Activated CD4-positive, alpha-beta T cell treated with anti-CD3 and anti-CD28 coated beads for 48 hours (primary cell): ENCODE results near the gene PAEP.

Experiments
- DNase-seq: peaks from one replicate; pipeline ENCODE4 v3.0.0-alpha.2; 2020

PAEP gene

DNA sequence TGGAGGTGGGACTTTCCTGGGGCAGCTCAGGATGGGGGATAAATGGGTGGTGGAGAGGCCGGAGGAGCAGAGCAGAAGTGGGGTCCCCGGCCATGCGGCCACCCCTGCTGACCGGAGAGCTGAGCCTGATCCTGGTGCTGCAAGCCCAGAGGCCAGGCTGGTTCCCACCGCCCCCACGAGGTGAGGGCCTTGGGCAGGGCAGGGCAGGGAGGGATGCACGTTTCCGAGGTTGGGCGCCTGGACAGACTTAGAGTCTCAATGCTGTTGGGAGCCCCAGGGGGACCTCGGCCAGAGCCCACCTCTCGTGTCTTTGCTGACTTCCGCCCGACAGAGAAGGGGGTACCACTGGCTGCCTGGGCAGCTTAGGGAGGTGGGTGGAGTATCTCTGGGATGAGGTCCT, 10.1 kb upstream of the PAEP start:
- no peak for DNase-seq

DNA sequence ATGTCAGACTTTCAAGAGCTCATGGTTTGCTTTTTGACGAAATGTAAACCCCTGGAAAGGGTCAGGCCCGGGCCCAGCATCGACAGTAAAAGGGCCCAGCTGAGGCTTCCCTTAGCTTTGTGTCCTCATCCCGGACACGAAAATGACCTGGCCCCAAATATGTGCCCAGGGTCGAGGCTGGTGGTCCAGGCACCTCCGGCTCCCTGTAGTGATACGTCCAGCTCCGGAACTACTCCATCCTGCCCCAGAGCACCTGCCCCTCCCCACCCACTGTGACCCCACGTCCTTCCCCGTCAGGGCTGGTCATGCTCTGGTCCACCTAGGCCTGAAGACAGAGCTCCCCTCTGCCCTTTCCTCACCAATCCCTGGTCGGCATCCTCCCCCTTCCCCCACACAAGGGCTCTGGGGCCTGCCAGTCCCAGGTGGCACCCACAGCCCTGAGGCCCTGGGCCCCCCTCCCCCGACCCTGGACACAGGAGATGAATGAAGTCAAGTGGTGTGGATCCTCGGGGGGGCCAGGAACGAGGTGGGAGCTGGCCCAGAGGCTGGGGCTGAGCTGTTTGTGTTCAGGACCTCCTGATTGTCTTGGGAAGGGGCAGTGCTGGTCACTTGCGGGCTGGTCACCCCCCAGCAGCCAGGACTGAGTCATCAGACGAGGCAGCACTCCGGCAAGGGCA, 9.4 kb upstream of the PAEP start:
- DNase-seq: no peak

DNA sequence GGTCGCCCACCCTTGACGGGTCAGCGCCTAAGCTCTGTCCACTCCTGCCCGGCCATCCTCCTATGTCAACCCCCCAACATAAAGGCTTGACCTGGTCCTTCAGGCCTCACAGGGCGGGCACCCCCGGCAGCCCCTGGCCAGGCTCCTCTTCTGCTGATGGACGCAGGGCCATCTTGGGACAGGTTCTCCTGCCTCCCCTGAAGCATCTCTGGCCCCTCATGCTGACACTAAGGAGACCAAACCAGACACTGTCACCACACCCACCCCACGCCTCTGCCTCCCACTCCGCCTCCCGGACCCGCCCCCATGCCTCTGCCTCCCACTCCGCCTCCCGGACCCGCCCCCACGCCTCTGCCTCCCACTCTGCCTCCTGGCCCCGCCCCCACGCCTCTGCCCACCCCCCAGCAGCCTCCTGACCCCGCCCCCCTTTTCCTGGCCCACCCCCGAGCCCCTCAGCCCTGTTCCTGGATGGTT, 8.8 kb upstream of the PAEP start:
- no peak for DNase-seq

DNA sequence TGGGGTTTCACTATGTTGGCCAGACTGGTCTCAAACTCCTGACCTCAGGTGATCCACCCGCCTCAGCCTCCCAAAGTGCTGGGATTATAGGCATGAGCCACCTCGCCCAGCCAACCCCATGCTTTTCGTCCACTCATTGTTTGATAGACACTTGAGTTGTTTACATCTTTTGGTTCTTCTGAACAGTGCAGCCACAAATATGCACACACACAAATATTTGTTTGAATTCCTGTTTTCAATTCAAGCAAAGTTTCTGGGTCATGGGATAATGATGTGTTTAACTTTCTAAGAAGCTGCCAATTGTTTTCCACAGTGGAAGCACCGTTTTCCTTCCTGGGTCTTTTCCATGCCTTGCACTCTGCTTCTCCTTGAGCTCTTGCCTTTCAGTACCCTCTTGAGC, 6.8 kb upstream of the PAEP start:
- DNase-seq: no peak

DNA sequence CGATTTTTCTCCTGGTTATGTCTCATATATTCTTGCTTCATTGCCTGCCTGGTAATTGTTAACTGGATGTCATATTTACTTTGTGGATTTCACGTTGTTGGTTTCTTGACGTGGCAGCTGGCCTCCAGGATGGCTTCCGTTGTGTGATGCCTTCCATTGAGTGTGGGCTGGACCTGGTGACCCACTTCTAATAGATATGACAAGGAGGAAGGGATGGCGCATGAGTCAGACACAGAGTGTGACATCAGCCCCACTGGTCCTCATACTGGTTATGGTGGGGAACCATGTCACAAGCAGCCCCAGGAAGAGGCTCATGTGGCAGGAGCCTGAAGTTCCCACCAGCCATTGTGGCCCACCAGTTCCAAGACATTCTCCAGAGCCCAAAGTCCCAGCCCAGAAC, 6.4 kb upstream of the PAEP start:
- DNase-seq: no peak

DNA sequence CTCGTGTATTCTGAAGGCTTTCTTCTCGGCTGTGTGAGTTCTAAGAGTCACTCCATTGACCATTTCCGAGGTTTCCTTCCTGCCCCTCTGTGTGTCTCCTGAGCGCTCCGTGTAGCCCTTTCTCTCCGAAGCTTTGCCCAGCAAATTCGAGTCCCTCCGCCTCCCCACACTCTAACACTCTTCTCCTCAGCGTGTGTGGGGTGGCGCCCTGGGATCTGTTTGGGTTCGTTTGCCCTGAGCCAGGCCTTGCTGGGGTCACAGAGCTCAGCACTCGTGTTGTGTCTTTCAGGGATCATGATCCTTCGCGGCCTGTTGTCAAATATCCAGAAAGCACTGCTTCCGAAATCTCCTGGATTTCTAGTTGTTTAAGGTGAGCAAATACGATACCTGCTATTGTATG, 5.6 kb upstream of the PAEP start:
- no peak for DNase-seq

DNA sequence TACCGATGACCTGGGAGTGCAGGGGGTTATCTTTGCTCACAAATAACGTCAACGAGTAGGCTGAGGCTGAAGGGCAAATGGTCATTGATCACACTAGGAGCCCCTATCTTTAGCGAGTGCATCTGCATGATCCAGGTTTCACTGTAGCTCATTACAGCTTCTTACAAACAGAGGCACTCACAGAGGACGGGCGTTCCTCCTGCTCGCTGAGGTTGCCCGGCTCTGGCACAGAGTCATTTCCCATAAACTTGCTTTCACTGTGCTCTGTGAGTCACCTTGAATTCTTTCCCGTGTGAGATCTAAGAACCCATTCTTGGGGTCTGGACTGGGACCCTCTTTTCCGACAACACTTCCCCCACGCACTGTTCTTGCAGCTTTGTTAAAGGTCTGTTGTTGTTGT, 1.9 kb upstream of the PAEP start:
- DNase-seq: no peak

DNA sequence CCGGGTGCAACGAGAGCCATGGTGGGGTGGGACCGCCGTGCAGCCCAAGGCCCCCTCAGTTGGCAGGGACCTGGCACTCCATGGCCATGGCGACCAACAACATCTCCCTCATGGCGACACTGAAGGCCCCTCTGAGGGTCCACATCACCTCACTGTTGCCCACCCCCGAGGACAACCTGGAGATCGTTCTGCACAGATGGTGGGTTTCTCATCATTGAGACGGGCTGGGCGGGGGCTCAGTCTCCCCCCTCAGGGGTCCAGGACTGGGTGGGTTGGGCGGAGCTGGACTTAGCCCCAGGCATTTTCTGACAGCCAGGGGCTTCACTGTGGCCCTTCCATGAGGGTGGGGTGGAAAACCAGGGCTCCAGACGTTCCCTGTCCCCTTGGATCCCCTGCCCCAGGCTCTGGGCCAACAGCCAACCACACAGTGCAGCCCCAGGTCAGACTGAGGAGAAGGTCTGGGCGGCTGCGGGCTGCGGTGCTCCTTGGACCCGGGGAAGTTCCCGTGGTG, 734 bp downstream of the PAEP start:
- DNase-seq: no peak

DNA sequence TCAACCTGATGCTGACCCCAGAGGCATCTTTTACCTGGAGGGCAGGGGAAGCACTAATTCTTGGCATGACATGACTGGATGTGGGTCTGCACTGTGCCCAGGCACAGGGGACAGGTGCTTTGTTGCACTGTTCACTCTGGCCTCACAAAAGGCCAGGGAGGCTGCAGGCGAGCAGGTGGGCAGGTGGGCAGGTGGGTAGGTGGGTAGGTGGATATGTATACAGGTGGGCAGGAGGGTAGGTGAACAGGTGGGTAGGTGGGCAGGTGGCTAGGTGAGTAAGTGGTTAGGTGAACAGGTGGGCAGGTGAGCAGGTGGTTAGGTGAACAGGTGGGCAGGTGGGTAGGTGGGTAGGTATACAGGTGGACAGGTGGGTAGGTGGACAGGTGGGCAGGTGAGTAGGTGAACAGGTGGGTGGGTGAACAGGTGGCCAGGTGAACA, 1.5 kb downstream of the PAEP start:
- DNase-seq: no peak

DNA sequence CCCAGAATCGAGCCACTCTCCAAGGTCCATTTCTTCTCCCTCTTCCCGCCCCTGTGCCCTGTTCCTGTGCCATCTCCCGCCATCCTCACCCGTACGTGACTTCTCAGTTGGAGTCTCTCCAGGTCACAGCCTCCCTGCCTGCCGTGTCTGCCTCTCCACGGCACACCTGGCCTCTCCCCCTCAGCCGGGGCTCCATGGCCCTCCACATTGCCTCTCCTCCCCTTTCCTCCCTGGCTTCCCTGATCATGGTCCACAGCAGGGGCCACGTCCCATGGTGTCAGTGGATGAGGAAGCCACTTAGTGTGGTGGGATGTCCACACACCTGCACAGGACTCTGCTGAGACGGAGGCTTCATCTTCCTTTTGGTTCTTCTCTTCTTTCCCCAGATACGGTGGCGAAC, 2.3 kb downstream of the PAEP start:
- DNase-seq: no peak

DNA sequence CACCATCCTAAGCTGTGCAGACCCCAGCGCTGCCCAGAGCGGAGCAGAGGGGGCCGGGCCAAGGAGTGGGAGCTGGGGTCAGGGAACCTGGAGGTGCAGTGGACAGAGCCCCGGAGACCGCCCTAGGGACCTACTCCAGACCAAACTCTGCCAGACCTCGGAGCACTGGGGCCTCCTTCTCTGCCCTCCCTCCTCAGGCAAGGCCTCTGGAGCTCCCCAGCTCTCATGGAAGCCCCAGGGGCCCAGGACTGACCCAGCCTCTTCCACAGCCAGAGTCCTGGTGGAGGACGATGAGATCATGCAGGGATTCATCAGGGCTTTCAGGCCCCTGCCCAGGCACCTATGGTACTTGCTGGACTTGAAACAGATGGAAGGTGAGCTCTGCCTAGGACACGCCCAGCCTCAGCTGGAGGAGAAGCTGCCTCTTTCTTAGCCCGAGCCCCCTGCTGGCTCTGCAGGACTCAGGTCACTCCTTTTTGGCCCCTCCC, 3.6 kb downstream of the PAEP start:
- no peak for DNase-seq

DNA sequence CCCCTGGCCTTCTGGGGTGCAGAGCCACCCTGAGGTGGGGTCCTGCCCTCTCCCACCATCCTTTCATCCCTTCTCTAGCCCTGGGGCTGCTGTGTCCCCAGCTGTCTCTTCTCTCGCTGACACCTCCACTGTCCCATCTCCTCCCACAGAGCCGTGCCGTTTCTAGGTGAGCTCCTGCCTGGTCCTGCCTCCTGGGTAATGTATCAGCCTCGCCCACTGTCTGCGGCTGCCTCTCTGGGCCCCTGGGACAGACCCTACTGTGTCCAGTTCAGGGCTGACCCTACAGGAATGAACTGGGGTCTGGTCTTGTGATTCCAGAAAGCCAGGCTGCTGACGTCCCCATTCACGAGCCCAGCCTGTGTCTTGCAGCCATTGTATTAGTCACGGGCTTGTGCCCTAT, 4.1 kb downstream of the PAEP start:
- no peak for DNase-seq

DNA sequence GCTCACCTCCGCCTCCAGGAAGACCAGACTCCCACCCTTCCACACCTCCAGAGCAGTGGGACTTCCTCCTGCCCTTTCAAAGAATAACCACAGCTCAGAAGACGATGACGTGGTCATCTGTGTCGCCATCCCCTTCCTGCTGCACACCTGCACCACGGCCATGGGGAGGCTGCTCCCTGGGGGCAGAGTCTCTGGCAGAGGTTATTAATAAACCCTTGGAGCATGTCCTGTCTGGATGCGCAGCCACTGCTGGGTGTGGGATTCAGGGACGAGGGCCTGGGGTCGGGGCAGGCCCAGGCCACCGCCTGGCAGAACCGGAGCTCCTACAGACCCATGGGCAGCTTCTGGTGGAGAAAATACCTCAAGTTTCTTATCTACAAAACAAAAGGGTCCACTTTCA, 5.0 kb downstream of the PAEP start:
- DNase-seq: no peak

DNA sequence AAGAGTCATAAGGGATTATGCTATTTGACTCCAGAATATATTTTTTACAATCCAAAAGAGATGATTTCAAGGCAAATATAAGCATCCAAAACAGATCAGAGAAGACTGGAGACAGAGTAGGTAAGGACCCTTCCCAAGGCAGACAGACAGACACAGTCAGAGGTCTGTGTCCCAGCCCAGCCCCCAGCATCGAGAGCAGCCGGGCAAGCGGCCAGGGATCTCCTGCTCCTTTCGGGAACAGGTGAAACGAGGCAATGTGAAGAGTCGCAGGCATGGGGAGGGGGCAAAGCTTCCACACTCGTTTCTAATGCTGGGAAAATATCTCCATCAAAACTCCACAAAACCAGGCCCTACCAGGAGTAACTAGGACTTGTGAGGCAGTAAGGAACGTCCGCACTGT, 5.8 kb downstream of the PAEP start:
- no peak for DNase-seq

DNA sequence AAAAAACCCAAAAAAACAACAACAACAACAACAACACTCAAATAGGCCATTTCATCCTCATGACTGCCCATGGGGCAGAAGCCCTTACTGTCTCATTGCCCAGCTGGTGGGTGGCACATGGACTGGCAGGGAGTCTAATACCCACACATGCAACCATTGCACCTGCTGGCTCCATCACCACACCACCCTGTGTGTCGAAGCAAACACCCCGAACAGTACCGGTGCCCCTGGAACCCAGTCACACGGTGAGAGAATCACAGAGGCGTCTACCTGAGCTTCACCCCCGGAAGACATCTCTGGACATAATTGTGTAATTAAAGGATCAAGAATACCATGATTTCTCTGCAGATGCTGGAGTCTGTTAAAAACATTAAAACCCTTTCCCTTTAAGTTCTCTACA, 6.5 kb downstream of the PAEP start:
- DNase-seq: no peak

DNA sequence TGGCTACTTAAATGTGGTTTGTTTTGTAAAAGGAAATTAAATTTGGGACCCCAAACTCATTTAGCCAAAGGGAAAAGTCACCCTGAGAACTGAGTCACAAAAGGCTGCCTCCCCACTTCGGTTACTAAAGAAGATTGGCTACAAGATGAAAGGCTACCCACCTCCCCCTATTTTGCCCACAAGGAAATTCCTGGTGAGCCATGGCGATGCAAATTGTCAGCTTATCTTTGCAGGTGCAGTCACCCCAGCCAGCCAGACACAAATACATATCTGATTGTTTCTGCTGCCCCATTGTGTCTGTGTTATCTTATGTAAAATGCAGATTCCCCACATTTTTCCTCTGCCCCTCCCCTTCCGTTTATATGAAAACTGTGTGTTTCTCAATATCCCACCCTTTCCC, 8.9 kb downstream of the PAEP start:
- DNase-seq: no peak

DNA sequence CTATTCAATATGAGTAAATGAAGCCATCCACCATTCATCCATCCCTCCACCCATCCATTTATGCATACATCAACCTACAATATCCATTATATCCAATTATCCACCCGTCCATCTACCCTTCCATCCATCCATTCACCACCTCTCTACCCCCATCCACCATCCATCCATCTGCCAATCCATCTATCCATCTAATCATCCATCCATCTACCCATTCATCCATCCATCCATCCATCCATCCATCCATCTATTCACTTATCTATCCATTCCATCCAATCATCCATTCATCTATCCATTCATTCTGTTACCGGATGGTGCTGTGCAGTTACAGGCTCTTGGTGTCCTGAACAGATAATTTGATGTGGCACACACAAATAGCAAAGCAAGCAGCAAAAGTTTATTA, 10.7 kb downstream of the PAEP start:
- no peak for DNase-seq

DNA sequence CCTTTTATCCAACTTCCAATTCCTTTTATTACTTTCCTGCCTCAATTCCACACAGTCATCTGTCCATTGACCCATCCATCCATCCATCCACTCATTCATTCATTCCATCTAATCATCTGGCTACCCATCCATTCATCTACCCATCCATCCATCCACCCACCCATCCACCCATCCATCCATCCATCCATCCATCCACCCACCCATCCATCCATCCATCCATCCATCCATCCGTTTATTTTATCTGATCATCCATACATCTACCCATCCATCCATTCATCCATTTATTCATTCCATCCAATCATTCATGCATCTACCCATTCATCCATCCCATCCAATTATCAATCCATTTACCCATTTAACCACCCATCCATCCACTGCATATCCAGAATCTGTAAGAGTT, 11.6 kb downstream of the PAEP start:
- no peak for DNase-seq

DNA sequence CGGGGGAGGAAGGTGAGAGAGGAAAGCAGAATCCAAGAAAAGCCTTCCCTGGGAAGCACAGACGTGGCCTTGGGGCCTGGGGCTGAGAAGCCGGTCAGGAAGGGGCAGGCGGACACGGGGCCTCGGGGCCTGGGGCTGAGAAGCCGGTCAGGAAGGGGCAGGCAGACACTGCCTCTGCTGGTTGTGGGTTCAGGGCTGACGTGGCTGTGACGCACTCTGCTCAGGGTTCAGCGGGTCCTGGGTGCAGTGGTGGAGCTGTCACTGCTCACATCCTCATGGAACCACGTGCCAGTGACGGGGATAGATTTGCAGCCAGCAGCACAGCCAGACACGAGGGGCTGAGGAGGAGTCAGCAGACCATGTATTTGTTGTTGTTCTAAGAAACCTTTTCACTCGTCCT, 12.8 kb downstream of the PAEP start:
- no peak for DNase-seq

DNA sequence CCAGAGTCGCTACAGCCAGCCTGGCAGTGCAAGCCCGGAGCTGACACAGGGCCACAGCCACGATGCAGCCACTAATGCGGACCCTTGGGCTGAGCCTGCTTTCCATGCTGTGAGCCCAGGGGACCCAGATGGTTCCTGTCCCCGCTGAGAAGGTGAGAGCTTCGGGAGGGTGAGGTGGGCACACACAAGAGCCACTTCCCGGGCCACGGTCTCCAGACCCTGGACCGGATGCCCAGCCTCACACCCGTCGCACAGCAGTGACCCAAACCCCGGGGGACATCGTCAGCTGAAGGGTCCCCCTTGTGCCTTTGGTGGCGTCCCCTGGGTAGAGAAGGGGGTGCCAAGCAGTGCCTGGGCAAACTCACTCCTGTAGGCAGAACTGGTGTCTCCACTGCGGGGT, 13.4 kb downstream of the PAEP start:
- DNase-seq: no peak

DNA sequence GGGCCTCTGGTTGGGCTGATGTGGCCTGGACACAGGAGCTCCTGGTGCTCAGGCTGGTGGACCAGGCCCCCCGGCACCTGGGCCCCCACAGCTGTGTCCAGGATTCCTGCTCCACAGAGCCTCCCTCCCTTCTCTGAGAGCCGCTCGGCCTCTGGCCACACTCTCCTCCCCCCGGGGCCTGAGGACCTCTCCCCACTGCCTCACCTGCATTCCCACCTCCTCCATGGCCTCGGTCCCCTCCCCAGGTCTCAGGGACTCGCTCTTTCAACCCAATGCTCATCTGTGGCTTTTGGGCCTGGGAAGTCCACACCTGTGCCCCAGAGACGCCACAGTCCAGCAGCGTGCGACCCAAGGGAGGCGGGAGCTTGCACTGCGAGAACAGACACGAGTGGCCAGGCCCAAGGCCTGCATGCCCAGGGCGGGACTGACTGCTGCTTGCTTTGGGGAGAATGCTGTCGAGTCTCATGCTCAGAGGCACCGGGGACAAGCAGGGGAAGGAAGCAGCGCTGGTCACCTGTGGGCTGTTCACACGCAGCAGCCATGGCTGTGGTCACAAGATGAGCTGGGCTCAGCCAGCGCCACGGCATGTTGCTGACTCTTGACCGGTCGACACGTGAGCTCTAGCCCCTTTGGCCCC, 14.6 kb downstream of the PAEP start:
- no peak for DNase-seq

DNA sequence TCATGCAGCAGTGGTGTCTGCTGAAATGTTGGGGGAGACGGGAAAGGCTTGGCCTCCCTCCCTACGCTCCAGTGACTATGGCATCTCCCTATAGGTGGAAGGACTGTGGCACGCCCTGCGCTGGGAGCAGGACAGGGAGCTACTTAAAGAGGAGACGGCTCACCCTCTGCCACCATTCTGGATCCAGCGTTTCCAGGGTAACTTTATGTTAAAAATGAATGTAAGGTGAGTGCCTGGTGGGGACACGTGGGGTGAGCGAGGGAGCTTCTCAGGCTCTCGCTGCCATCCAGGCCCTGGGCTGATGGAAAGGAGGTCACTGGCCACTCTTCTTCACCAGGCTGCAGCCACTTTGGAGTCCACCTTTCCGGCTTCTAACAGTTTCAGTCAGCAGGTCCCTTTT, 15.7 kb downstream of the PAEP start:
- DNase-seq: no peak

DNA sequence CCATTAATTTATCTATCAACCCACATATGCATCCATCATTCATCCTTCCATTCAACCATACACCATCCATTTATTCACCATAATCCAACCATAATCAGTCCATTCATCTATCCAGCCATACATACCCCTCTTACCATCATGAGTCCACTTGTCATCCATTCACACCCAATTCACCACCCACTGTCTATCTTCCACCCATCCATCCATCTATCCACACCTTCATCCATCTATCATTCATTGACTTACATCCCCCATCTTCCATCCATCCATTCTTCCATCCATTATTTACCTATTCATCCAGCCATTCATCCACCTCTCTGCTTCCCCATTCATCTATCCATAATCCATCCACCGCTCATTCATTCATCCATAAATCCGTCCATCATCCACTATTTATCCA, 17.8 kb downstream of the PAEP start:
- no peak for DNase-seq

DNA sequence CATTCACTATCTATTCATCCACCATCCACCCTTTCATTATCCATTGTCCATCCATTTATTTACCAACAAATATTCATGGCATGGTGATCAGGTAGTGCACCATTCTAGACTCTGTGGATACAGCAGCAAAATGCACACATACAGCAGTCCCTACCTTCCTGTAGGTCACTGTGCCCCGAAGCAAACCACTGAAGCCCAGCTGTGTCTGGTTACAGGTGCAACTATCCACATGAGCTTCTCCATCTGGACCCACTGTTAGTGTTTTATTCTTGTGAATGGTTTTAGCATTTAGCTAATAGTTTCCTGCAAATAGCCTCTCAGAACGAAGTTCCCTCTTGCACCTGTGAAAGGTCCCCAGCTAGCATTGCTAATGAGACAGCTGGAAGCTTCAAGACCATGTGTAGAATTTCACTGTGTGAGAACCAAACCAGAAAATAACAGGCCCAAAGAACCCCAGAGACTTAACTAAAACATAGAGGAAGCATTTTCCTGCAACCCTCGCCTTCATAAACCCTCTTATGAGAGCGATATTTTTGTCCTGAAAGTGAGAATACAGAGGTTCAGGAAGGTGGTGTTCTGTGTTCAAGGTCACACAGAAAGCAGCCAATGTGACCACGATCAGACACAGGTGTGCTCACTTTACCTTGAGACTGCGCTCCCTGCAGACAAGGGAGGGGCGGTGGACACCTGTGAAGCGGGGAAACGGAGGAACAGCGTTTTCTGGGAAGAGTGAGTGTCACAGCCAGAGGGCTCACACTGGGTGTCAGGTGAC, 18.5 kb downstream of the PAEP start:
- DNase-seq: no peak
